Measurements from ENCODE around the gene CLEC11A.
"Not testable (repeated sequence)": the region's sequence is repeated elsewhere in the genome, so short reads cannot be mapped to it uniquely, and the experiment has no call there.

CLEC11A gene

GRCh38 chr19:50756244-50756643 is 33.1 kb downstream of the CLEC11A start:
- DNase-seq (ENCODE audit: low read depth, low spot score), result not testable (repeated sequence)

- DNase-seq (ENCODE audit: low read depth, low spot score), result not testable (repeated sequence)
Measured at GRCh38 chr19:50757624-50758023, 34.5 kb downstream of the CLEC11A start.

GRCh38 chr19:50759076-50759475 is 35.9 kb downstream of the CLEC11A start:
- DNase-seq (ENCODE audit: low read depth, low spot score), result not testable (repeated sequence)

- no peak for DNase-seq (ENCODE audit: low read depth, low spot score)
Measured at GRCh38 chr19:50759886-50760285, 36.7 kb downstream of the CLEC11A start.

GRCh38 chr19:50761501-50761900 is 38.3 kb downstream of the CLEC11A start:
- not testable (repeated sequence) for DNase-seq (ENCODE audit: low read depth, low spot score)

GRCh38 chr19:50763521-50763920 is 40.4 kb downstream of the CLEC11A start:
- not testable (repeated sequence) for DNase-seq (ENCODE audit: low read depth, low spot score)

GRCh38 chr19:50764409-50764808 is 41.2 kb downstream of the CLEC11A start:
- DNase-seq (ENCODE audit: low read depth, low spot score), result no peak

GRCh38 chr19:50766746-50767145 is 43.6 kb downstream of the CLEC11A start:
- DNase-seq (ENCODE audit: low read depth, low spot score), result not testable (repeated sequence)

GRCh38 chr19:50767263-50767662 is 44.1 kb downstream of the CLEC11A start:
- DNase-seq (ENCODE audit: low read depth, low spot score), result not testable (repeated sequence)

GRCh38 chr19:50768277-50768676 is 45.1 kb downstream of the CLEC11A start:
- no peak for DNase-seq (ENCODE audit: low read depth, low spot score)

- not testable (repeated sequence) for DNase-seq (ENCODE audit: low read depth, low spot score)
Measured at GRCh38 chr19:50770164-50770563, 47.0 kb downstream of the CLEC11A start, which contains the start of gene GPR32. TSS of gene GPR32 (plus strand) at chr19:50770464. CDS start at chr19:50770601, 137 bp downstream.

GRCh38 chr19:50770888-50771287 is 47.7 kb downstream of the CLEC11A start:
- no peak for DNase-seq (ENCODE audit: low read depth, low spot score)

GRCh38 chr19:50772476-50772875 is 49.3 kb downstream of the CLEC11A start:
- DNase-seq (ENCODE audit: low read depth, low spot score), result no peak

- DNase-seq (ENCODE audit: low read depth, low spot score), result not testable (repeated sequence)
Measured at GRCh38 chr19:50772912-50773311, 49.7 kb downstream of the CLEC11A start.

GRCh38 chr19:50773454-50773853 is 50.3 kb downstream of the CLEC11A start:
- DNase-seq (ENCODE audit: low read depth, low spot score), result not testable (repeated sequence)

Measured in activated CD4-positive, CD25-positive, alpha-beta regulatory T cell treated with anti-CD3 and anti-CD28 coated beads, Interleukin-2, amount 50 U/mL, for 16 hours (primary cell).